Neural cell (in vitro differentiated cells): ENCODE results near the gene OR4F6. TPM values are rescaled to one million over a fixed set of nuclear protein-coding genes. Genes with fewer than 3 reads are reported as not detected.

Experiments used
- H2AFZ ChIP-seq: fragments of 200-600, 300-800 bp; sonication (generic), shearing (Covaris generic); 2 replicates; pipeline ENCODE4 v1.6.0; 2014; ENCODE audit warnings: low read depth, mild to moderate bottlenecking, antibody characterized with exemption, low read length, moderate library complexity
- H3F3A ChIP-seq: fragments of 200-600 bp; shearing (Covaris generic); 2 replicates; pipeline ENCODE4 v1.6.1; 2016; ENCODE audit warnings: mild to moderate bottlenecking, moderate library complexity, mixed read lengths, antibody characterized with exemption, low read length; ENCODE audit not compliant: insufficient read depth, poor library complexity, severe bottlenecking
- H3K27ac ChIP-seq: fragments of 200-600, 300-800 bp; sonication (generic), shearing (Covaris generic); 2 replicates; pipeline ENCODE4 v1.5.1; 2014; ENCODE audit warnings: mild to moderate bottlenecking, low read length, moderate library complexity
- H3K27me3 ChIP-seq: fragments of 300-800, 200-600 bp; sonication (generic), shearing (Covaris generic); 2 replicates; pipeline ENCODE4 v1.6.0; 2014; ENCODE audit warnings: mild to moderate bottlenecking, low read depth, low read length, moderate library complexity; ENCODE audit not compliant: insufficient read depth
- H3K36me3 ChIP-seq: fragments of 300-800, 200-600 bp; sonication (generic), shearing (Covaris generic); 2 replicates; pipeline ENCODE4 v1.5.1; 2014; ENCODE audit warnings: mild to moderate bottlenecking, antibody characterized with exemption, low read length, moderate library complexity; ENCODE audit not compliant: insufficient read depth
- H3K4me2 ChIP-seq: fragments of 300-800, 200-600 bp; sonication (generic), shearing (Covaris generic); 2 replicates; pipeline ENCODE4 v1.6.0; 2014; ENCODE audit warnings: mild to moderate bottlenecking, low read length
- H3K4me3 ChIP-seq: fragments of 300-800, 200-600 bp; sonication (generic), shearing (Covaris generic); 2 replicates; pipeline ENCODE4 v1.5.1; 2014; ENCODE audit warnings: mild to moderate bottlenecking, low read length, moderate library complexity
- H3K79me2 ChIP-seq: fragments of 200-600 bp; shearing (Covaris generic); replicated peaks from 2 replicates; pipeline ENCODE4 v1.6.0; 2014; ENCODE audit warnings: mild to moderate bottlenecking, low read length, moderate library complexity; ENCODE audit not compliant: insufficient read depth
- H3K9ac ChIP-seq: fragments of 300-800, 200-600 bp; sonication (generic), shearing (Covaris generic); 2 replicates; pipeline ENCODE4 v1.6.1; 2016; ENCODE audit warnings: mild to moderate bottlenecking, low read length, mixed read lengths
- H3K9me2 ChIP-seq: fragments of 200-600 bp; shearing (Covaris generic); 2 replicates; pipeline ENCODE4 v1.6.1; 2016; ENCODE audit warnings: mild to moderate bottlenecking, low read length, mixed read lengths; ENCODE audit not compliant: insufficient read depth
- H3K9me3 ChIP-seq: fragments of 200-600, 300-800 bp; sonication (generic), shearing (Covaris generic); 2 replicates; pipeline ENCODE4 v1.6.1; 2016; ENCODE audit warnings: mild to moderate bottlenecking, mixed run types, low read length, moderate library complexity, mixed read lengths
- H4K20me1 ChIP-seq: fragments of 200-600 bp; shearing (Covaris generic); 2 replicates; pipeline ENCODE4 v1.6.1; 2016; ENCODE audit warnings: mild to moderate bottlenecking, mixed run types; ENCODE audit not compliant: insufficient read depth
- CTCF ChIP-seq: fragments of 450-650 bp; IDR thresholded peaks from 2 replicates; pipeline ENCODE4 v1.5.1; 2014; ENCODE audit warnings: antibody characterized with exemption, mild to moderate bottlenecking, moderate library complexity; ENCODE audit not compliant: poor library complexity, severe bottlenecking
- EP300 ChIP-seq: fragments of 450-650 bp; conservative IDR thresholded peaks from 2 replicates; pipeline ENCODE4 v1.6.1; 2014; ENCODE audit warnings: antibody characterized with exemption, mild to moderate bottlenecking, moderate library complexity; ENCODE audit not compliant: poor library complexity, severe bottlenecking
- EZH2 ChIP-seq: fragments of 200-600, 300-800 bp; shearing (Covaris generic), sonication (generic); IDR thresholded peaks from 2 replicates; pipeline ENCODE4 v1.6.1; 2014; ENCODE audit warnings: antibody characterized with exemption, low read length, borderline replicate concordance, mild to moderate bottlenecking; ENCODE audit not compliant: insufficient read depth, poor library complexity, severe bottlenecking
- MXI1 ChIP-seq: fragments of 450-650 bp; conservative IDR thresholded peaks from 2 replicates; pipeline ENCODE4 v1.6.1; 2014; ENCODE audit warnings: antibody characterized with exemption, mild to moderate bottlenecking; ENCODE audit not compliant: poor library complexity, severe bottlenecking
- POLR2AphosphoS5 ChIP-seq: IDR thresholded peaks from 2 replicates; pipeline ENCODE4 v1.6.1; 2012
- RAD21 ChIP-seq: fragments of 450-650 bp; conservative IDR thresholded peaks from 2 replicates; pipeline ENCODE4 v1.6.1; 2014; ENCODE audit warnings: antibody characterized with exemption, mild to moderate bottlenecking, moderate library complexity
- REST ChIP-seq: IDR thresholded peaks from 2 replicates; pipeline ENCODE4 v1.6.1; 2012; ENCODE audit warnings: borderline replicate concordance
- SMC3 ChIP-seq: fragments of 450-650 bp; conservative IDR thresholded peaks from 2 replicates; pipeline ENCODE4 v1.6.1; 2014; ENCODE audit warnings: antibody characterized with exemption, mild to moderate bottlenecking, moderate library complexity; ENCODE audit not compliant: poor library complexity
- TAF1 ChIP-seq: IDR thresholded peaks from 2 replicates; pipeline ENCODE4 v1.6.1; 2012; ENCODE audit warnings: low read depth
- polyA plus RNA-seq: library from polyadenylated mRNA; depleted of rRNA; stranded (reverse); fragments of >200 nt; gene quantifications from 2 replicates; pipeline ENCODE4 v1.2.3, GENCODE V29; 2014

Gene OR4F6
- polyA plus RNA-seq, 1 donor from 2014 or later, result not detected

- H3K36me3 ChIP-seq, result no peaks in the 10 kb centered on the region
- TF ChIP-seq REST, result no peak
- no peak for TF ChIP-seq CTCF
- TF ChIP-seq EZH2, result no peak
- TF ChIP-seq RAD21, result no peak
- no peak for TF ChIP-seq POLR2AphosphoS5
- TF ChIP-seq TAF1, result no peak
- no peak for TF ChIP-seq EP300
- no peak for TF ChIP-seq MXI1
- no peak for TF ChIP-seq SMC3
- no peak overlapping the region for H3K4me3 ChIP-seq
- H3K27ac ChIP-seq, result no peak overlapping the region
- H4K20me1 ChIP-seq, result no peaks in the 10 kb centered on the region
- H3K4me2 ChIP-seq, result no peak overlapping the region
- H3K9me3 ChIP-seq, result no peaks in the 10 kb centered on the region
- no peaks in the 10 kb centered on the region for H3F3A ChIP-seq
- no peak overlapping the region for H2AFZ ChIP-seq
- no peaks in the 10 kb centered on the region for H3K9me2 ChIP-seq
- no peaks in the 10 kb centered on the region for H3K79me2 ChIP-seq
- H3K27me3 ChIP-seq, result no peaks in the 10 kb centered on the region
- H3K9ac ChIP-seq, result no peak overlapping the region
Observed at GRCh38 chr15:101804375-101804774, 1.1 kb downstream of the OR4F6 start.

- no peaks in the 10 kb centered on the region for H3F3A ChIP-seq
- no peaks in the 10 kb centered on the region for H4K20me1 ChIP-seq
- TF ChIP-seq RAD21 (no peak), EP300 (no peak), SMC3 (no peak), CTCF (no peak), REST (no peak), TAF1 (no peak), POLR2AphosphoS5 (no peak), MXI1 (no peak), EZH2 (no peak)
- no peak overlapping the region for H3K4me3 ChIP-seq
- H2AFZ ChIP-seq, result no peak overlapping the region
- no peak overlapping the region for H3K27ac ChIP-seq
- no peaks in the 10 kb centered on the region for H3K79me2 ChIP-seq
- no peak overlapping the region for H3K4me2 ChIP-seq
- H3K27me3 ChIP-seq, result no peaks in the 10 kb centered on the region
- no peaks in the 10 kb centered on the region for H3K9me2 ChIP-seq
- H3K9me3 ChIP-seq, result no peaks in the 10 kb centered on the region
- H3K9ac ChIP-seq, result no peak overlapping the region
- no peaks in the 10 kb centered on the region for H3K36me3 ChIP-seq
Observed at GRCh38 chr15:101804941-101805340, 1.6 kb downstream of the OR4F6 start.
